WTC11 (cell line): ENCODE measurements around the gene FYN. TPM values are rescaled to one million over a fixed set of nuclear protein-coding genes. Genes with fewer than 3 reads are reported as not detected.

Experiments used
- ATAC-seq: fragments of 200-7000 bp; cut with Tn5 transposase; 2 replicates; pipeline ENCODE4 v1.10.0; 2021; ENCODE audit warnings: mild to moderate bottlenecking, moderate library complexity
- CTCF ChIA-PET: fragments of 300-600 bp; sonication (Branson Sonifier 250); formaldehyde crosslinking; loops from one replicate; lab custom pipeline; 2021; ENCODE audit warnings: antibody characterized with exemption; lab: Charles Lee
- POLR2A ChIA-PET: fragments of 350-600 bp; sonication (Branson Sonifier 250); formaldehyde crosslinking; loops from one replicate; lab custom pipeline; 2021; ENCODE audit warnings: antibody characterized with exemption; lab: Charles Lee
- DNase-seq: peaks from one replicate; pipeline ENCODE4 v3.0.0; 2021; ENCODE audit warnings: low spot score
- H3K27ac Mint-ChIP-seq: 2 replicates; pipeline ENCODE4 v1.8.0; 2021; ENCODE audit warnings: mixed read lengths
- H3K27me3 Mint-ChIP-seq: 2 replicates; pipeline ENCODE4 v1.8.0; 2021; ENCODE audit warnings: low read depth, mild to moderate bottlenecking, moderate library complexity, mixed read lengths
- H3K36me3 Mint-ChIP-seq: 2 replicates; pipeline ENCODE4 v1.8.0; 2021; ENCODE audit warnings: mixed read lengths
- H3K4me1 Mint-ChIP-seq: 2 replicates; pipeline ENCODE4 v1.8.0; 2022; ENCODE audit warnings: mixed read lengths
- H3K4me3 Mint-ChIP-seq: 2 replicates; pipeline ENCODE4 v1.8.0; 2021; ENCODE audit warnings: mild to moderate bottlenecking, moderate library complexity, mixed read lengths
- H3K9me3 Mint-ChIP-seq: 2 replicates; pipeline ENCODE4 v1.8.0; 2021; ENCODE audit warnings: mixed read lengths
- AR ChIP-seq: fragments of 250-450 bp; sonication (Bioruptor Pico); IDR thresholded peaks from 2 replicates; pipeline ENCODE4 v1.9.0; 2021; ENCODE audit warnings: mild to moderate bottlenecking
- ATF1 ChIP-seq: sonication (generic); formaldehyde crosslinking; IDR thresholded peaks from 2 replicates; pipeline ENCODE4 v1.8.1; 2023; ENCODE audit warnings: mild to moderate bottlenecking, moderate library complexity, missing genetic modification reagents
- CREM ChIP-seq: sonication (generic); formaldehyde crosslinking; IDR thresholded peaks from 2 replicates; pipeline ENCODE4 v1.8.1; 2022; ENCODE audit warnings: mild to moderate bottlenecking, missing genetic modification reagents, moderate library complexity
- E2F4 ChIP-seq: sonication (generic); formaldehyde crosslinking; IDR thresholded peaks from 2 replicates; pipeline ENCODE4 v1.8.1; 2022; ENCODE audit warnings: low read depth, mild to moderate bottlenecking, moderate library complexity, missing genetic modification reagents, borderline replicate concordance
- HMGXB4 ChIP-seq: sonication (generic); formaldehyde crosslinking; IDR thresholded peaks from 2 replicates; pipeline ENCODE4 v1.8.1; 2023; ENCODE audit warnings: mild to moderate bottlenecking, moderate library complexity, missing genetic modification reagents
- MLX ChIP-seq: sonication (generic); formaldehyde crosslinking; IDR thresholded peaks from 2 replicates; pipeline ENCODE4 v1.8.1; 2023; ENCODE audit warnings: mild to moderate bottlenecking, missing genetic modification reagents, moderate library complexity
- MYBL2 ChIP-seq: sonication (generic); formaldehyde crosslinking; IDR thresholded peaks from 2 replicates; pipeline ENCODE4 v1.8.1; 2023; ENCODE audit warnings: mild to moderate bottlenecking, moderate library complexity, missing genetic modification reagents
- NFE2L1 ChIP-seq: sonication (generic); formaldehyde crosslinking; IDR thresholded peaks from 2 replicates; pipeline ENCODE4 v1.8.1; 2023; ENCODE audit warnings: missing genetic modification reagents
- NR1H2 ChIP-seq: sonication (generic); formaldehyde crosslinking; IDR thresholded peaks from 2 replicates; pipeline ENCODE4 v1.9.0; 2021; ENCODE audit warnings: mild to moderate bottlenecking, moderate library complexity, missing genetic modification reagents
- NR2C2 ChIP-seq: sonication (generic); formaldehyde crosslinking; IDR thresholded peaks from 2 replicates; pipeline ENCODE4 v1.8.0; 2022; ENCODE audit warnings: mild to moderate bottlenecking, missing genetic modification reagents
- NR3C1 ChIP-seq: sonication (generic); formaldehyde crosslinking; conservative IDR thresholded peaks from 2 replicates; pipeline ENCODE4 v1.8.1; 2023; ENCODE audit warnings: low read depth, mild to moderate bottlenecking, missing genetic modification reagents
- OVOL2 ChIP-seq: fragments of 250-450 bp; sonication (Bioruptor Pico); IDR thresholded peaks from 2 replicates; pipeline ENCODE4 v1.9.0; 2021; ENCODE audit warnings: mild to moderate bottlenecking, borderline replicate concordance
- TEAD4 ChIP-seq: sonication (generic); formaldehyde crosslinking; IDR thresholded peaks from 2 replicates; pipeline ENCODE4 v1.8.0; 2022; ENCODE audit warnings: mild to moderate bottlenecking, missing genetic modification reagents
- TP53 ChIP-seq: sonication (generic); formaldehyde crosslinking; IDR thresholded peaks from 2 replicates; pipeline ENCODE4 v1.8.1; 2023; ENCODE audit warnings: mild to moderate bottlenecking, missing genetic modification reagents
- USF1 ChIP-seq: sonication (generic); formaldehyde crosslinking; IDR thresholded peaks from 2 replicates; pipeline ENCODE4 v1.8.0; 2022; ENCODE audit warnings: mild to moderate bottlenecking, missing genetic modification reagents
- ZNF138 ChIP-seq: sonication (generic); formaldehyde crosslinking; conservative IDR thresholded peaks from 2 replicates; pipeline ENCODE4 v1.8.1; 2022; ENCODE audit warnings: mild to moderate bottlenecking, moderate library complexity, missing genetic modification reagents
- ZNF396 ChIP-seq: fragments of 250-450 bp; sonication (Bioruptor Pico); IDR thresholded peaks from 2 replicates; pipeline ENCODE4 v1.8.0; 2021; ENCODE audit warnings: mild to moderate bottlenecking, moderate library complexity, borderline replicate concordance
- total RNA-seq: library from RNA; stranded (reverse); gene quantifications from 3 replicates; pipeline ENCODE4 v1.2.3, GENCODE V29; 2021
- TF ChIP-seq, protein P1 (sequence below): fragments of 250-450 bp; sonication (Bioruptor Pico); IDR thresholded peaks from 2 replicates; pipeline ENCODE4 v1.9.0; 2021; ENCODE audit warnings: mild to moderate bottlenecking, borderline replicate concordance
- TF ChIP-seq, protein P2 (sequence below): fragments of 250-450 bp; sonication (Bioruptor Pico); IDR thresholded peaks from 2 replicates; pipeline ENCODE4 v1.9.0; 2021; ENCODE audit warnings: mild to moderate bottlenecking

Gene FYN
- total RNA-seq, 1 experiment from 2014 or later, result 63.9 TPM

DNA sequence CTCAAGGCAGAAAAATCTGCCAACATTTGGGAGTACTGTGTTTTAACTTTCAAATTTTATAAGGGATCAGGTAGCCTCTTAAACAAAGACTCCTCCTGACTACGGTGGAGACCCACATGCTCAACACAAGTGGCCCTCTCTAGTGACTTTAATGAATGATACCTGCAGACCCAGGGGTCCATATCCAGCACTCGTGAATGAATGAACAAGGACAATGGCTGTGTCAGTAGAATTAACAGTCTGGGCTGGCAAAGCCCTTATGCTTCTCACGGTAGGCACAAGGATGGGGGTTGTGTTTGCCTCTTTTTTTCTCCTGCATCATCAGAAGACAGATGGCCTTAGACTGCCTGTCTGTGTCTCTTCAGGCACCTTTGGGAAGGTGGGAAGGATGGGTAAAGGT is 154.9 kb downstream of the FYN start (continued):
- TF ChIP-seq MLX (CRISPR knock-in tag) (no peak), TP53 (CRISPR knock-in tag) (no peak), NR3C1 (no peak), ZNF138 (CRISPR knock-in tag) (no peak), ATF1 (CRISPR knock-in tag) (no peak), OVOL2 (CRISPR knock-in tag) (no peak), NR1H2 (CRISPR knock-in tag) (no peak), HMGXB4 (CRISPR knock-in tag) (no peak), NFE2L1 (CRISPR knock-in tag) (no peak)
- TF ChIP-seq, protein P1, sequence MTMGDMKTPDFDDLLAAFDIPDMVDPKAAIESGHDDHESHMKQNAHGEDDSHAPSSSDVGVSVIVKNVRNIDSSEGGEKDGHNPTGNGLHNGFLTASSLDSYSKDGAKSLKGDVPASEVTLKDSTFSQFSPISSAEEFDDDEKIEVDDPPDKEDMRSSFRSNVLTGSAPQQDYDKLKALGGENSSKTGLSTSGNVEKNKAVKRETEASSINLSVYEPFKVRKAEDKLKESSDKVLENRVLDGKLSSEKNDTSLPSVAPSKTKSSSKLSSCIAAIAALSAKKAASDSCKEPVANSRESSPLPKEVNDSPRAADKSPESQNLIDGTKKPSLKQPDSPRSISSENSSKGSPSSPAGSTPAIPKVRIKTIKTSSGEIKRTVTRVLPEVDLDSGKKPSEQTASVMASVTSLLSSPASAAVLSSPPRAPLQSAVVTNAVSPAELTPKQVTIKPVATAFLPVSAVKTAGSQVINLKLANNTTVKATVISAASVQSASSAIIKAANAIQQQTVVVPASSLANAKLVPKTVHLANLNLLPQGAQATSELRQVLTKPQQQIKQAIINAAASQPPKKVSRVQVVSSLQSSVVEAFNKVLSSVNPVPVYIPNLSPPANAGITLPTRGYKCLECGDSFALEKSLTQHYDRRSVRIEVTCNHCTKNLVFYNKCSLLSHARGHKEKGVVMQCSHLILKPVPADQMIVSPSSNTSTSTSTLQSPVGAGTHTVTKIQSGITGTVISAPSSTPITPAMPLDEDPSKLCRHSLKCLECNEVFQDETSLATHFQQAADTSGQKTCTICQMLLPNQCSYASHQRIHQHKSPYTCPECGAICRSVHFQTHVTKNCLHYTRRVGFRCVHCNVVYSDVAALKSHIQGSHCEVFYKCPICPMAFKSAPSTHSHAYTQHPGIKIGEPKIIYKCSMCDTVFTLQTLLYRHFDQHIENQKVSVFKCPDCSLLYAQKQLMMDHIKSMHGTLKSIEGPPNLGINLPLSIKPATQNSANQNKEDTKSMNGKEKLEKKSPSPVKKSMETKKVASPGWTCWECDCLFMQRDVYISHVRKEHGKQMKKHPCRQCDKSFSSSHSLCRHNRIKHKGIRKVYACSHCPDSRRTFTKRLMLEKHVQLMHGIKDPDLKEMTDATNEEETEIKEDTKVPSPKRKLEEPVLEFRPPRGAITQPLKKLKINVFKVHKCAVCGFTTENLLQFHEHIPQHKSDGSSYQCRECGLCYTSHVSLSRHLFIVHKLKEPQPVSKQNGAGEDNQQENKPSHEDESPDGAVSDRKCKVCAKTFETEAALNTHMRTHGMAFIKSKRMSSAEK (CRISPR knock-in tag), result no peak

DNA sequence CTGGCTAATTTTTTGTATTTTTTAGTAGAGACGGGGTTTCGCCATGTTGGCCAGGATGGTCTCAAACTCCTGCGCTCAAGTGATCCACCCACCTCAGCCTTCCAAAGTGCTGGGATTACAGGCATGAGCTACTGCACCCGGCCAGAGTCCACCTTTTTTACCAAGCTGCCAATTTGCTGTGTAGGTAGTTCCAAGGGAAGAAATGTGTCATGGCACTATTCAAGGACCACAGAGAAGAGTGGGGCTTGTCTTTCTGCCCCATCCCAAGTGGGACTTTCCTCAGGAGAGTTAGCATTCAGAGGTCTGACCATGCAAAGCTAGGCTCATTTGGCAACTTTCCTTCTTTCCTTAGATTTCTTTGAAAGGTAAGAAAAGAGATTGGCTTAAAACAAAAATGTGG is 155.6 kb downstream of the FYN start:
- DNase-seq, result no peak
- H3K9me3 Mint-ChIP-seq, result no peaks in the 10 kb centered on the region
- peaks cover 2% of the 10 kb centered on the region; the same call in 1 of the 2 replicates for H3K4me1 Mint-ChIP-seq
- H3K27me3 Mint-ChIP-seq, result no peaks in the 10 kb centered on the region
- no peak overlapping the region for H3K4me3 Mint-ChIP-seq
- ChIA-PET POLR2A (no interaction called here), CTCF (interaction anchor here (0.6 to 1.0 kb wide), 2 partner anchors 45 to 274 kb away, joined by 3 to 4 read pairs; no protein-coding TSS in a partner anchor)
- H3K27ac Mint-ChIP-seq, result no peak overlapping the region
- ATAC-seq, result no peak
- no peaks in the 10 kb centered on the region for H3K36me3 Mint-ChIP-seq
- TF ChIP-seq E2F4, result no peak
- no peak for TF ChIP-seq AR
- TF ChIP-seq MLX (CRISPR knock-in tag), result no peak
- no peak for TF ChIP-seq MYBL2
- TF ChIP-seq CREM (CRISPR knock-in tag), result no peak
- no peak for TF ChIP-seq ZNF396 (CRISPR knock-in tag)
- TF ChIP-seq, protein P2, sequence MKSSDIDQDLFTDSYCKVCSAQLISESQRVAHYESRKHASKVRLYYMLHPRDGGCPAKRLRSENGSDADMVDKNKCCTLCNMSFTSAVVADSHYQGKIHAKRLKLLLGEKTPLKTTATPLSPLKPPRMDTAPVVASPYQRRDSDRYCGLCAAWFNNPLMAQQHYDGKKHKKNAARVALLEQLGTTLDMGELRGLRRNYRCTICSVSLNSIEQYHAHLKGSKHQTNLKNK (CRISPR knock-in tag), result no peak
- TF ChIP-seq, protein P1 (CRISPR knock-in tag), result no peak
- no peak for TF ChIP-seq USF1
- no peak for TF ChIP-seq NR2C2 (CRISPR knock-in tag)
- TF ChIP-seq TEAD4 (CRISPR knock-in tag), result no peak
